IPS DF 4.7 (cell line): Measurements from ENCODE around the gene FLT3LG.

ENCODE experiments used
- DNase-seq: peaks from one replicate; pipeline ENCODE4 v3.0.0-alpha.2; 2013; ENCODE audit warnings: low spot score; ENCODE audit errors: extremely low read depth

The FLT3LG gene

GRCh38 chr19:49473868-49474541 lies at the start of gene FLT3LG:
Gene FLT3LG (plus strand): TSS chr19:49474215. CDS start chr19:49474640, 425 bp downstream.
- DNase-seq: no peak

GRCh38 chr19:49425178-49425577 lies 48.8 kb upstream of the FLT3LG start, which contains the start of gene GFY:
Gene GFY (plus strand): TSS chr19:49425388. CDS start chr19:49426431, 1,043 bp downstream.
- DNase-seq: no peak

GRCh38 chr19:49425922-49426592 lies 48.0 kb upstream of the FLT3LG start:
- DNase-seq: no peak

GRCh38 chr19:49427339-49427738 lies 46.7 kb upstream of the FLT3LG start:
- DNase-seq: no peak

GRCh38 chr19:49427855-49428546 lies 46.0 kb upstream of the FLT3LG start:
- DNase-seq: no peak

GRCh38 chr19:49428547-49429451 lies 45.2 kb upstream of the FLT3LG start:
- no peak for DNase-seq

GRCh38 chr19:49430172-49430677 lies 43.8 kb upstream of the FLT3LG start:
- no peak for DNase-seq

GRCh38 chr19:49430678-49431329 lies 43.2 kb upstream of the FLT3LG start:
- no peak for DNase-seq

- DNase-seq: no peak
These were observed 42.7 kb upstream of the FLT3LG start for GRCh38 chr19:49431330-49431749.

GRCh38 chr19:49432141-49433073 lies 41.6 kb upstream of the FLT3LG start:
- no peak for DNase-seq

- DNase-seq: no peak
These were observed 40.6 kb upstream of the FLT3LG start for GRCh38 chr19:49433240-49433901.

GRCh38 chr19:49434907-49435583 lies 39.0 kb upstream of the FLT3LG start:
- DNase-seq: no peak

- no peak for DNase-seq
These were observed 38.3 kb upstream of the FLT3LG start for GRCh38 chr19:49435670-49436069.

- DNase-seq: no peak
These were observed 37.5 kb upstream of the FLT3LG start for GRCh38 chr19:49436381-49437017.

GRCh38 chr19:49437231-49437630 lies 36.8 kb upstream of the FLT3LG start:
- no peak for DNase-seq

GRCh38 chr19:49438261-49438660 lies 35.8 kb upstream of the FLT3LG start:
- DNase-seq: no peak

- DNase-seq: no peak
These were observed 34.2 kb upstream of the FLT3LG start for GRCh38 chr19:49439836-49440235.
